ENCODE results near the gene SULT6B1. TPM values are rescaled to one million over a fixed set of nuclear protein-coding genes. Genes with fewer than 3 reads are reported as not detected.

The SULT6B1 gene
- total RNA-seq, 4 donors from 2014 or later: not detected

DNA sequence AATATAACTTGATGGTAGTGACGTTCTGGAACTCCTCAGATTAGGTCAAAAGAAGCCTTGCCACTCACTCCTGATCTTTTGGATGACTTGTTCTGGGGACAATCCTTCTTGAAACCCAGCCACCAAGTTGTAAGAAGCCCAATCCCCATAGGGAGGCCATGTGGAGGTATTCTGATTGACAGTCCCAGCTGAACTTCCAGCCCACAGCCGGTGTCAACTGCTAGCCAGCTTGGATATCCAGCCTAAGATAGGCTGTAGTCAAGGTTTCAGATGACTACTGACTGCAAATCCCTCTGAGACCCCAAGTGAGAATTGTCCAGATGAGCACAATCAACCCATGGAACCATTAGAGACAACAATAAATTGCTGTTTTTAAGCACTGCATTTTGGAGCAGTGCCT, 63.1 kb downstream of the SULT6B1 start:
- DNase-seq: no peak
- TF ChIP-seq, protein P1, sequence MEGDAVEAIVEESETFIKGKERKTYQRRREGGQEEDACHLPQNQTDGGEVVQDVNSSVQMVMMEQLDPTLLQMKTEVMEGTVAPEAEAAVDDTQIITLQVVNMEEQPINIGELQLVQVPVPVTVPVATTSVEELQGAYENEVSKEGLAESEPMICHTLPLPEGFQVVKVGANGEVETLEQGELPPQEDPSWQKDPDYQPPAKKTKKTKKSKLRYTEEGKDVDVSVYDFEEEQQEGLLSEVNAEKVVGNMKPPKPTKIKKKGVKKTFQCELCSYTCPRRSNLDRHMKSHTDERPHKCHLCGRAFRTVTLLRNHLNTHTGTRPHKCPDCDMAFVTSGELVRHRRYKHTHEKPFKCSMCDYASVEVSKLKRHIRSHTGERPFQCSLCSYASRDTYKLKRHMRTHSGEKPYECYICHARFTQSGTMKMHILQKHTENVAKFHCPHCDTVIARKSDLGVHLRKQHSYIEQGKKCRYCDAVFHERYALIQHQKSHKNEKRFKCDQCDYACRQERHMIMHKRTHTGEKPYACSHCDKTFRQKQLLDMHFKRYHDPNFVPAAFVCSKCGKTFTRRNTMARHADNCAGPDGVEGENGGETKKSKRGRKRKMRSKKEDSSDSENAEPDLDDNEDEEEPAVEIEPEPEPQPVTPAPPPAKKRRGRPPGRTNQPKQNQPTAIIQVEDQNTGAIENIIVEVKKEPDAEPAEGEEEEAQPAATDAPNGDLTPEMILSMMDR (IDR thresholded peaks at IDR 0.05): no peak
- TF ChIP-seq POLR2A (IDR thresholded peaks at IDR 0.05): no peak
- TF ChIP-seq POLR2AphosphoS5 (IDR thresholded peaks at IDR 0.05): no peak
- no peak for TF ChIP-seq EP300 (IDR thresholded peaks at IDR 0.05; ENCODE audit: low read depth)
- Histone ChIP-seq H3K4me1 (no peaks in the 10 kb centered on the region), H3K36me3 (peaks cover 0 to 36% (median 7%) of the 10 kb centered on the region in 4 donors), H3K27ac (no peak overlapping the region), H3K9me3 (no peaks in the 10 kb centered on the region), H3K27me3 (no peaks in the 10 kb centered on the region), H3K4me3 (no peak overlapping the region)
- WGBS, 2 donors (ENCODE audit: low coverage in 1 of 2): 83 to 98% methylated on average over 1 to 2 of the region's 2 CpGs
- in situ Hi-C loops (cut with MboI; ENCODE audit: low pct_ligation_motif_present in 1 of 4, low pct_unique_long_range_greater_than_20kb in 1 of 4, low sequenced_read_pairs in 3 of 4): no loop called here
- intact Hi-C loops (cut with DNase I; ENCODE audit: low total_unique reads): no loop called here

DNA sequence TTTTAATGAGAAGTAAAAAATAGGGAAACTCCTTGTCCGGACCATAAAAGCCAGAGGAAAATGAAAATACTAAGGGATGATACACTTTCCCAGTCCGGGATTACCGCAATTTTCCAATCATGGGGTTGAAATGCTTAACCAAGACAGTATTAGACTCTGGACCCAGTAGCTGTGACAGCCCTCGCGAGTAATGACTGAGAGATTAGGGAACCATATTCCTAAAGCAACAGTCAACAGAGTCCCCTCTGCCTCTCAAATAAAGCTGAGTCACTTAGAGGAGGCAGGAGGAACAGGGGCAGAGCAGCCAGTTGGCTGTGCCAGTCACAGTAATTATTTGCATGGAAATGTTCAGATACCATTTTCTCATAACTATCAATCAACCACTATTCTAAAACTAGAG, 69.3 kb downstream of the SULT6B1 start:
- 93 to 100% methylated on average over 4 to 5 of the region's 5 CpGs for WGBS, 2 donors (ENCODE audit: low coverage in 1 of 2)
- no peak overlapping the region for H3K4me3 ChIP-seq
- no peak for DNase-seq
- no peaks in the 10 kb centered on the region for H3K27me3 ChIP-seq
- intact Hi-C loops (cut with DNase I; ENCODE audit: low total_unique reads): no loop called here
- peaks cover 0 to 48% (median 11%) of the 10 kb centered on the region in 4 donors for H3K36me3 ChIP-seq
- in situ Hi-C loops (cut with MboI; ENCODE audit: low pct_ligation_motif_present in 1 of 4, low pct_unique_long_range_greater_than_20kb in 1 of 4, low sequenced_read_pairs in 3 of 4): no loop called here
- H3K4me1 ChIP-seq: no peaks in the 10 kb centered on the region
- no peaks in the 10 kb centered on the region for H3K9me3 ChIP-seq
- H3K27ac ChIP-seq: no peak overlapping the region
- TF ChIP-seq EP300 (IDR thresholded peaks at IDR 0.05; ENCODE audit: low read depth) (no peak), POLR2A (IDR thresholded peaks at IDR 0.05) (no peak), POLR2AphosphoS5 (IDR thresholded peaks at IDR 0.05) (no peak)
- TF ChIP-seq, protein P1 (IDR thresholded peaks at IDR 0.05): no peak

Other genes starting within 250 kb of the SULT6B1 start
- 10 to 100 TPM; 23.6 to 30.6 (median 25.3) TPM for gene STRN, start 222.1 kb downstream of the SULT6B1 start, total RNA-seq
- 10 to 100 TPM; 17.9 to 45.4 (median 29.9) TPM for gene HEATR5B, start 104.3 kb downstream of the SULT6B1 start, total RNA-seq
- 1 to 10 TPM in 3 of 4 donors, under 1 TPM in 1; 0.20 to 7.9 (median 5.7) TPM for gene GPATCH11, start 104.2 kb downstream of the SULT6B1 start, total RNA-seq
- gene EIF2AK2, start 31.7 kb downstream of the SULT6B1 start, total RNA-seq: 10 to 100 TPM; 19.5 to 63.2 (median 25.8) TPM
- gene CEBPZOS, start 7.8 kb upstream of the SULT6B1 start, total RNA-seq: 10 to 100 TPM in 3 of 4 donors, 1 to 10 TPM in 1; 7.5 to 39.0 (median 24.2) TPM
- gene CEBPZ, start 42.9 kb upstream of the SULT6B1 start, total RNA-seq: 100 to 1,000 TPM in 1 of 4 donors, 10 to 100 TPM in 2, 1 to 10 TPM in 1; 9.4 to 235 (median 33.7) TPM
- gene NDUFAF7, start 43.0 kb upstream of the SULT6B1 start, total RNA-seq: 10 to 100 TPM in 3 of 4 donors, 1 to 10 TPM in 1; 1.9 to 21.6 (median 16.5) TPM
- 10 to 100 TPM in 3 of 4 donors, 1 to 10 TPM in 1; 2.6 to 83.8 (median 28.6) TPM for gene PRKD3, start 136.2 kb upstream of the SULT6B1 start, total RNA-seq
- 10 to 100 TPM in 3 of 4 donors, 1 to 10 TPM in 1; 1.6 to 34.4 (median 14.3) TPM for gene QPCT, start 156.0 kb upstream of the SULT6B1 start, total RNA-seq

All from transverse colon (tissue), 4 donors.